Activated CD4-positive, alpha-beta T cell treated with anti-CD3 and anti-CD28 coated beads, Interleukin-2, amount 10 ng/mL, durations not matched to agents 7 days and 5 days (primary cell): Measurements from ENCODE around the gene R3HDM2. TPM values are rescaled to one million over a fixed set of nuclear protein-coding genes. Genes with fewer than 3 reads are reported as not detected.
"Not testable (repeated sequence)": the region's sequence is repeated elsewhere in the genome, so short reads cannot be mapped to it uniquely, and the experiment has no call there.

Source experiments
- CTCF ChIA-PET: fragments of 350-600 bp; sonication (Branson Sonifier 250); formaldehyde crosslinking; loops from one replicate; lab custom pipeline; 2021; ENCODE audit warnings: antibody characterized with exemption; lab: Charles Lee
- POLR2A ChIA-PET: fragments of 350-600 bp; sonication (Branson Sonifier 250); formaldehyde crosslinking; loops from one replicate; lab custom pipeline; 2021; ENCODE audit warnings: antibody characterized with exemption; lab: Charles Lee
- DNase-seq: peaks from one replicate; pipeline ENCODE4 v3.0.0-alpha.2; 2020
- H3K27ac Mint-ChIP-seq: one replicate; pipeline ENCODE4 v1.8.0; 2021; ENCODE audit warnings: mild to moderate bottlenecking, moderate library complexity, mixed read lengths
- H3K27me3 Mint-ChIP-seq: one replicate; pipeline ENCODE4 v1.8.0; 2021; ENCODE audit warnings: mixed read lengths
- H3K36me3 Mint-ChIP-seq: one replicate; pipeline ENCODE4 v1.8.0; 2021; ENCODE audit warnings: low read depth, mixed read lengths
- H3K4me1 Mint-ChIP-seq: one replicate; pipeline ENCODE4 v1.8.0; 2021; ENCODE audit warnings: mixed read lengths
- H3K4me3 Mint-ChIP-seq: one replicate; pipeline ENCODE4 v1.8.0; 2021; ENCODE audit warnings: mild to moderate bottlenecking, moderate library complexity, mixed read lengths
- H3K9me3 Mint-ChIP-seq: one replicate; pipeline ENCODE4 v1.8.0; 2021; ENCODE audit warnings: mixed read lengths
- total RNA-seq, 2 experiments: library from RNA; stranded (reverse); gene quantifications; one replicate each; pipeline ENCODE4 v1.2.3, GENCODE V29; 2021

R3HDM2 gene
- total RNA-seq, 2 experiments from 2014 or later: 71.6 to 74.5 TPM

GRCh38 chr12:57343703-57344378 lies 87.0 kb downstream of the R3HDM2 start:
- no peak overlapping the region for H3K27ac Mint-ChIP-seq
- no peak for DNase-seq
- CTCF ChIA-PET: interaction anchor here (0.7 to 1.0 kb wide), 2 partner anchors 12 to 232 kb away, joined by 4 read pairs; no protein-coding TSS in a partner anchor

GRCh38 chr12:57342207-57342691 lies 88.6 kb downstream of the R3HDM2 start:
- H3K27me3 Mint-ChIP-seq: no peaks in the 10 kb centered on the region
- peaks cover 30% of the 10 kb centered on the region for H3K36me3 Mint-ChIP-seq
- H3K9me3 Mint-ChIP-seq: peaks cover 5% of the 10 kb centered on the region
- no peak for DNase-seq
- no peak overlapping the region for H3K4me3 Mint-ChIP-seq
- POLR2A ChIA-PET: no interaction called here
- H3K4me1 Mint-ChIP-seq: peaks cover 8% of the 10 kb centered on the region
- CTCF ChIA-PET: interaction anchor here (0.6 to 1.9 kb wide), 9 partner anchors 9 to 996 kb away, joined by 3 to 6 read pairs (median 3); partner anchors contain the start of genes GLI1 and SHMT2
- H3K27ac Mint-ChIP-seq: no peak overlapping the region

More at GRCh38 chr12:57343703-57344378, 87.0 kb downstream of the R3HDM2 start:
- H3K4me3 Mint-ChIP-seq: no peak overlapping the region
- peaks cover 36% of the 10 kb centered on the region for H3K36me3 Mint-ChIP-seq
- H3K4me1 Mint-ChIP-seq: peaks cover 8% of the 10 kb centered on the region
- peaks cover 5% of the 10 kb centered on the region for H3K9me3 Mint-ChIP-seq
- no peaks in the 10 kb centered on the region for H3K27me3 Mint-ChIP-seq
- POLR2A ChIA-PET: no interaction called here

GRCh38 chr12:57341275-57341990 lies 89.4 kb downstream of the R3HDM2 start:
- peaks cover 8% of the 10 kb centered on the region for H3K4me1 Mint-ChIP-seq
- no peak overlapping the region for H3K4me3 Mint-ChIP-seq
- DNase-seq: no peak
- H3K9me3 Mint-ChIP-seq: peaks cover 2% of the 10 kb centered on the region
- ChIA-PET CTCF (interaction anchor here (0.6 to 1.9 kb wide), 3 partner anchors 20 to 112 kb away, joined by 3 to 4 read pairs (median 3); partner anchors contain the start of gene SHMT2), POLR2A (interaction anchor here (0.5 kb wide), 1 partner anchor 20 kb away, joined by 3 read pairs; no protein-coding TSS in a partner anchor)
- H3K27ac Mint-ChIP-seq: no peak overlapping the region
- peaks cover 31% of the 10 kb centered on the region for H3K36me3 Mint-ChIP-seq
- H3K27me3 Mint-ChIP-seq: no peaks in the 10 kb centered on the region

GRCh38 chr12:57340104-57340503 lies 90.7 kb downstream of the R3HDM2 start:
- Mint-ChIP-seq H3K9me3 (peaks cover 4% of the 10 kb centered on the region), H3K27ac (peak overlapping the region; percentile 46), H3K27me3 (no peaks in the 10 kb centered on the region), H3K36me3 (peaks cover 33% of the 10 kb centered on the region), H3K4me3 (no peak overlapping the region), H3K4me1 (peaks cover 8% of the 10 kb centered on the region)
- ChIA-PET CTCF (interaction anchor here (0.6 kb wide), 1 partner anchor 17 kb away, joined by 5 read pairs; no protein-coding TSS in a partner anchor), POLR2A (no interaction called here)
- DNase-seq: no peak

GRCh38 chr12:57336299-57336698 lies 94.5 kb downstream of the R3HDM2 start:
- H3K9me3 Mint-ChIP-seq, DNase-seq, H3K4me3 Mint-ChIP-seq, H3K4me1 Mint-ChIP-seq, POLR2A ChIA-PET, H3K27ac Mint-ChIP-seq, H3K27me3 Mint-ChIP-seq: not testable (repeated sequence)
- CTCF ChIA-PET: interaction anchor here (0.9 to 1.2 kb wide), 2 partner anchors 97 to 98 kb away, joined by 3 read pairs; partner anchors contain the start of gene INHBC
- H3K36me3 Mint-ChIP-seq: peaks cover 24% of the 10 kb centered on the region

- Mint-ChIP-seq H3K36me3 (peaks cover 20% of the 10 kb centered on the region), H3K4me1 (no peaks in the 10 kb centered on the region), H3K9me3 (peaks cover 4% of the 10 kb centered on the region), H3K27ac (no peak overlapping the region), H3K4me3 (no peak overlapping the region), H3K27me3 (no peaks in the 10 kb centered on the region)
- no peak for DNase-seq
- ChIA-PET POLR2A (no interaction called here), CTCF (interaction anchor here (0.6 kb wide), 1 partner anchor 581 kb away, joined by 3 read pairs; no protein-coding TSS in a partner anchor)
Measured at GRCh38 chr12:57334219-57334618, 96.6 kb downstream of the R3HDM2 start.

GRCh38 chr12:57332646-57333312 lies 98.1 kb downstream of the R3HDM2 start:
- CTCF ChIA-PET: interaction anchor here (0.5 to 1.7 kb wide), 5 partner anchors 10 to 126 kb away, joined by 3 to 9 read pairs (median 4); partner anchors contain the start of gene GLI1
- H3K4me1 Mint-ChIP-seq: no peaks in the 10 kb centered on the region
- POLR2A ChIA-PET: no interaction called here

GRCh38 chr12:57330992-57331391 lies 99.9 kb downstream of the R3HDM2 start:
- DNase-seq: no peak
- H3K27me3 Mint-ChIP-seq: no peaks in the 10 kb centered on the region
- H3K4me3 Mint-ChIP-seq: no peak overlapping the region
- ChIA-PET POLR2A (no interaction called here), CTCF (interaction anchor here (0.6 kb wide), 1 partner anchor 207 kb away, joined by 5 read pairs; no protein-coding TSS in a partner anchor)
- peaks cover 5% of the 10 kb centered on the region for H3K36me3 Mint-ChIP-seq
- no peaks in the 10 kb centered on the region for H3K4me1 Mint-ChIP-seq
- no peak overlapping the region for H3K27ac Mint-ChIP-seq
- H3K9me3 Mint-ChIP-seq: no peaks in the 10 kb centered on the region

More at GRCh38 chr12:57332646-57333312, 98.1 kb downstream of the R3HDM2 start:
- no peak for DNase-seq
- no peak overlapping the region for H3K4me3 Mint-ChIP-seq
- H3K27ac Mint-ChIP-seq: no peak overlapping the region
- peaks cover 4% of the 10 kb centered on the region for H3K9me3 Mint-ChIP-seq
- H3K36me3 Mint-ChIP-seq: peaks cover 16% of the 10 kb centered on the region
- no peaks in the 10 kb centered on the region for H3K27me3 Mint-ChIP-seq

GRCh38 chr12:57329219-57329618 lies 101.6 kb downstream of the R3HDM2 start:
- H3K27me3 Mint-ChIP-seq: no peaks in the 10 kb centered on the region
- no peak overlapping the region for H3K27ac Mint-ChIP-seq
- no peak for DNase-seq
- CTCF ChIA-PET: interaction anchor here (0.9 kb wide), 1 partner anchor 14 kb away, joined by 3 read pairs; no protein-coding TSS in a partner anchor
- H3K4me3 Mint-ChIP-seq: no peak overlapping the region
- POLR2A ChIA-PET: no interaction called here
- peaks cover 5% of the 10 kb centered on the region for H3K36me3 Mint-ChIP-seq
- no peaks in the 10 kb centered on the region for H3K4me1 Mint-ChIP-seq
- H3K9me3 Mint-ChIP-seq: no peaks in the 10 kb centered on the region

- Mint-ChIP-seq H3K36me3 (no peaks in the 10 kb centered on the region), H3K4me3 (no peak overlapping the region), H3K4me1 (no peaks in the 10 kb centered on the region), H3K27ac (no peak overlapping the region), H3K9me3 (no peaks in the 10 kb centered on the region), H3K27me3 (no peaks in the 10 kb centered on the region)
- ChIA-PET CTCF (interaction anchor here (0.6 to 0.7 kb wide), 2 partner anchors 22 to 317 kb away, joined by 5 to 8 read pairs; no protein-coding TSS in a partner anchor), POLR2A (no interaction called here)
- no peak for DNase-seq
Measured at GRCh38 chr12:57325395-57325794, 105.4 kb downstream of the R3HDM2 start.

- no peak overlapping the region for H3K4me3 Mint-ChIP-seq
- H3K36me3 Mint-ChIP-seq: no peaks in the 10 kb centered on the region
- no peak overlapping the region for H3K27ac Mint-ChIP-seq
- H3K9me3 Mint-ChIP-seq: no peaks in the 10 kb centered on the region
- ChIA-PET CTCF (no interaction called here), POLR2A (no interaction called here)
- no peak for DNase-seq
- no peaks in the 10 kb centered on the region for H3K27me3 Mint-ChIP-seq
- H3K4me1 Mint-ChIP-seq: no peaks in the 10 kb centered on the region
Measured at GRCh38 chr12:57323416-57323815, 107.4 kb downstream of the R3HDM2 start.

- no peaks in the 10 kb centered on the region for H3K9me3 Mint-ChIP-seq
- H3K4me1 Mint-ChIP-seq: no peaks in the 10 kb centered on the region
- no peak for DNase-seq
- no peak overlapping the region for H3K27ac Mint-ChIP-seq
- no peak overlapping the region for H3K4me3 Mint-ChIP-seq
- ChIA-PET POLR2A (no interaction called here), CTCF (interaction anchor here (0.6 to 1.1 kb wide), 3 partner anchors 22 to 42 kb away, joined by 3 to 4 read pairs (median 3); no protein-coding TSS in a partner anchor)
- no peaks in the 10 kb centered on the region for H3K27me3 Mint-ChIP-seq
- no peaks in the 10 kb centered on the region for H3K36me3 Mint-ChIP-seq
Measured at GRCh38 chr12:57320639-57321038, 110.2 kb downstream of the R3HDM2 start.
